Chondrocyte (in vitro differentiated cells): ENCODE data around the gene PPP2R2C. TPM values are rescaled to one million over a fixed set of nuclear protein-coding genes. Genes with fewer than 3 reads are reported as not detected.

Source experiments
- DNase-seq: peaks from one replicate; pipeline ENCODE4 v3.0.0; 2021; ENCODE audit warnings: mixed read lengths, low spot score
- H3K27ac Mint-ChIP-seq: one replicate; pipeline ENCODE4 v1.8.0; 2021; ENCODE audit warnings: mild to moderate bottlenecking, moderate library complexity, mixed read lengths; ENCODE audit not compliant: unreplicated experiment
- H3K27me3 Mint-ChIP-seq: 2 replicates; pipeline ENCODE4 v1.8.0; 2021; ENCODE audit warnings: low read depth, mixed read lengths
- H3K36me3 Mint-ChIP-seq: 2 replicates; pipeline ENCODE4 v1.8.0; 2021; ENCODE audit warnings: low read depth, mixed read lengths
- H3K4me1 Mint-ChIP-seq: 2 replicates; pipeline ENCODE4 v1.8.0; 2021; ENCODE audit warnings: low read depth, mild to moderate bottlenecking, mixed read lengths
- H3K4me3 Mint-ChIP-seq: one replicate; pipeline ENCODE4 v1.8.0; 2021; ENCODE audit warnings: mild to moderate bottlenecking, moderate library complexity, mixed read lengths; ENCODE audit not compliant: unreplicated experiment
- H3K9me3 Mint-ChIP-seq: 2 replicates; pipeline ENCODE4 v1.8.0; 2021; ENCODE audit warnings: low read depth, mixed read lengths
- CTCF ChIP-seq: fragments of 200-600 bp; sonication (generic); IDR thresholded peaks from 2 replicates; pipeline ENCODE4 v1.5.0; 2021; ENCODE audit warnings: antibody characterized with exemption, mild to moderate bottlenecking, moderate library complexity
- total RNA-seq: library from RNA; stranded (reverse); gene quantifications from 3 replicates; pipeline ENCODE4 v1.2.1, GENCODE V29; 2021

Gene PPP2R2C
- total RNA-seq, 1 donor from 2014 or later = 0.10 TPM

GRCh38 chr4:6320663-6321062 lies 151.8 kb downstream of the PPP2R2C start:
- no peaks in the 10 kb centered on the region for H3K9me3 Mint-ChIP-seq
- no peaks in the 10 kb centered on the region for H3K36me3 Mint-ChIP-seq
- no peak overlapping the region for H3K27ac Mint-ChIP-seq
- H3K27me3 Mint-ChIP-seq = peaks cover 46% of the 10 kb centered on the region
- no peak for TF ChIP-seq CTCF
- no peak for DNase-seq
- no peaks in the 10 kb centered on the region for H3K4me1 Mint-ChIP-seq
- H3K4me3 Mint-ChIP-seq = no peak overlapping the region

GRCh38 chr4:6319530-6320150 lies 152.8 kb downstream of the PPP2R2C start:
- no peaks in the 10 kb centered on the region for H3K9me3 Mint-ChIP-seq
- DNase-seq = no peak
- no peaks in the 10 kb centered on the region for H3K4me1 Mint-ChIP-seq
- no peak overlapping the region for H3K27ac Mint-ChIP-seq
- H3K36me3 Mint-ChIP-seq = no peaks in the 10 kb centered on the region
- TF ChIP-seq CTCF = no peak
- H3K4me3 Mint-ChIP-seq = no peak overlapping the region
- H3K27me3 Mint-ChIP-seq = peaks cover 46% of the 10 kb centered on the region

- no peak for TF ChIP-seq CTCF
- Mint-ChIP-seq H3K4me3 (no peak overlapping the region), H3K36me3 (no peaks in the 10 kb centered on the region), H3K27ac (no peak overlapping the region), H3K27me3 (peaks cover 51% of the 10 kb centered on the region), H3K9me3 (no peaks in the 10 kb centered on the region), H3K4me1 (no peaks in the 10 kb centered on the region)
- DNase-seq = no peak
Measured at GRCh38 chr4:6318206-6318605, 154.2 kb downstream of the PPP2R2C start.

- H3K9me3 Mint-ChIP-seq = no peaks in the 10 kb centered on the region
- no peak overlapping the region for H3K27ac Mint-ChIP-seq
- DNase-seq = no peak
- no peak overlapping the region for H3K4me3 Mint-ChIP-seq
- H3K27me3 Mint-ChIP-seq = peaks cover 43% of the 10 kb centered on the region
- no peaks in the 10 kb centered on the region for H3K4me1 Mint-ChIP-seq
- no peak for TF ChIP-seq CTCF
- no peaks in the 10 kb centered on the region for H3K36me3 Mint-ChIP-seq
Measured at GRCh38 chr4:6316461-6317003, 155.9 kb downstream of the PPP2R2C start.

- Mint-ChIP-seq H3K27me3 (peaks cover 28% of the 10 kb centered on the region), H3K36me3 (no peaks in the 10 kb centered on the region), H3K4me3 (no peak overlapping the region), H3K9me3 (peaks cover 4% of the 10 kb centered on the region), H3K4me1 (no peaks in the 10 kb centered on the region), H3K27ac (no peak overlapping the region)
- DNase-seq = no peak
- no peak for TF ChIP-seq CTCF
Measured at GRCh38 chr4:6313216-6313615, 159.2 kb downstream of the PPP2R2C start.
